HFF-Myc (cell line): ENCODE data around the gene IFI27L2.

Experiments used
- DNase-seq: peaks from one replicate; pipeline ENCODE4 v3.0.0-alpha.2; 2011; ENCODE audit warnings: low read depth; ENCODE audit errors: extremely low read depth
- H3K4me3 ChIP-seq: replicated peaks from 2 replicates; pipeline ENCODE4 v1.5.1; 2011; ENCODE audit warnings: low read depth, mild to moderate bottlenecking, control low read depth, low read length
- TF ChIP-seq, protein P1 (sequence below): IDR thresholded peaks from 2 replicates; pipeline ENCODE4 v1.5.1; 2012; ENCODE audit warnings: mild to moderate bottlenecking, low read depth, low read length, control low read depth; ENCODE audit errors: missing control alignments

Gene IFI27L2

DNA sequence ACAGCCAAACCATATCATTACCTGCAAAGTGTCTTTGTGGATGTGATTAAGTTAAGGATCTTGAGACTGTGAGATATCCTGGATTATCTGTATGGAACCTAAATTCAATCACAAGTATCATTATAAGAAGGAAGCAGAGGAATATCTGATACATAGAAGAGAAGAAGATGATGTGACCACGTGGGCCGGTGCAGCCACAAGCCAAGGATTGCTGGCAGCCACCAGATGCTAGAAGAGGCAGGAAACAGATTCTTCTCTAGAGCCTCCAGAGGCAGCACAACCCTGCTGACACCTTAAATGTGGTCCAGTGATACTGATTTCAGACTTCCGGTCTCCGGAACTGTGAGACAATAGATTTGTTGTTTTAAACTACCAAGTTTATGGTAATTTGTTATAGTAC is 6.1 kb upstream of the IFI27L2 start:
- no peak overlapping the region for H3K4me3 ChIP-seq
- TF ChIP-seq, protein P1, sequence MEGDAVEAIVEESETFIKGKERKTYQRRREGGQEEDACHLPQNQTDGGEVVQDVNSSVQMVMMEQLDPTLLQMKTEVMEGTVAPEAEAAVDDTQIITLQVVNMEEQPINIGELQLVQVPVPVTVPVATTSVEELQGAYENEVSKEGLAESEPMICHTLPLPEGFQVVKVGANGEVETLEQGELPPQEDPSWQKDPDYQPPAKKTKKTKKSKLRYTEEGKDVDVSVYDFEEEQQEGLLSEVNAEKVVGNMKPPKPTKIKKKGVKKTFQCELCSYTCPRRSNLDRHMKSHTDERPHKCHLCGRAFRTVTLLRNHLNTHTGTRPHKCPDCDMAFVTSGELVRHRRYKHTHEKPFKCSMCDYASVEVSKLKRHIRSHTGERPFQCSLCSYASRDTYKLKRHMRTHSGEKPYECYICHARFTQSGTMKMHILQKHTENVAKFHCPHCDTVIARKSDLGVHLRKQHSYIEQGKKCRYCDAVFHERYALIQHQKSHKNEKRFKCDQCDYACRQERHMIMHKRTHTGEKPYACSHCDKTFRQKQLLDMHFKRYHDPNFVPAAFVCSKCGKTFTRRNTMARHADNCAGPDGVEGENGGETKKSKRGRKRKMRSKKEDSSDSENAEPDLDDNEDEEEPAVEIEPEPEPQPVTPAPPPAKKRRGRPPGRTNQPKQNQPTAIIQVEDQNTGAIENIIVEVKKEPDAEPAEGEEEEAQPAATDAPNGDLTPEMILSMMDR: no peak
- DNase-seq: no peak

DNA sequence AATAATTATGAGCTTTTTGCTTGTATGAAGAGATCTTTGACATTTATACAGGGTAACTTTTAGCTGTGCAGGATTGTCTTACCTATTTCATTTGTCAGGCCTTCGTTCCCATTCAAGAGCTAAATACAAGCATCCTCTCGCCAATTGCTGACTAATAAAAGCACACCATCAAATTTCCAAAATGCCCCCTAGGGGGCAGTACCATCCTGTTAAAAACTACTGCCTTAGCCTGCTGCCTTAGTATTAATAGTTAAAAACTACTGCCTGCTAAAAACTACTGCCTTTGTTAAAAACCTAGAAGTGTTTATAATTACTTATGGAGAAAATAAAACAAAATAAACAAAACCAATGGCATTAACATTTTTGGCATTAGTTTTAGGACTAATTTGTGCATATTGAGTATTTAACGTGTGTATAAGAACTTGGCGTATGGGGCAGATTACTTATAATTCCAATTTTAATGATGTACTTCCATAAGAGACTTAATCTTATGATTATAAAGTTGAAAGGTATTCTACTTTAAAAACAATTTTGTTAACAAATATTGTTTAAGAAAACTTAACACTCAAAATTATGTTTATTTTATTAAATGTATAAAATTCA is 3.0 kb upstream of the IFI27L2 start:
- no peak overlapping the region for H3K4me3 ChIP-seq
- TF ChIP-seq, protein P1: peak; percentile 74
- no peak for DNase-seq

DNA sequence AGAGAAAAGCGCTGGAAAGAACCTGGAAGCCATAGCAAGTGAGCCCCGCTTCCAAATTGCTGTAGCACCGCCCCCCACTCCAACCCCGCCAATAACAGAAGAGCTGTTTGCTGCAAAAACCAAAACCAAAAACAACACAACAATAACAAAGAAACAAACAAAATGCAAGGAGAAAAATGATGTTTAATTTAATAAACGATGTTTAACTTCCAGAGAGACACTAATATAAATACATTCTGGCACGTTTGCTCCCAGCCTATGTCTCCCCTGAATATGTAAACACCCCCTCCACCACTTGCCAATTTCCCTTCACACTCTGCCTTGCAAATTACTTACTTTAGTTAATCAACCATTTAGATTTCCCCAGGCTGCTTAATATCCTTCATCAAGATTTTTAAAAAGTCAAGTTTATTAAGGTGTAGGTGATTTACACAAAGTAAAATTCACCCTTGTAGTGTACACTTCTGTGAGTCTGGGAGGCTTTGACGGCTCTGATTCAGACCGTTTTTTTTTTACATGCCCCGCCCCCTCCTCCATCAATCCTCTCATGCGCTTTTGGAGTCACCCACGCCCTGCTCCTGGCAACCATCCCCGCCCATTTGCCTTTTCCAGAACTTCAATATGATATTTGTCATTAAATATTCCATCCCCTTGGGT is 482 bp upstream of the IFI27L2 start:
- TF ChIP-seq, protein P1: no peak
- no peak for DNase-seq
- H3K4me3 ChIP-seq: peak overlapping the region; percentile 49

DNA sequence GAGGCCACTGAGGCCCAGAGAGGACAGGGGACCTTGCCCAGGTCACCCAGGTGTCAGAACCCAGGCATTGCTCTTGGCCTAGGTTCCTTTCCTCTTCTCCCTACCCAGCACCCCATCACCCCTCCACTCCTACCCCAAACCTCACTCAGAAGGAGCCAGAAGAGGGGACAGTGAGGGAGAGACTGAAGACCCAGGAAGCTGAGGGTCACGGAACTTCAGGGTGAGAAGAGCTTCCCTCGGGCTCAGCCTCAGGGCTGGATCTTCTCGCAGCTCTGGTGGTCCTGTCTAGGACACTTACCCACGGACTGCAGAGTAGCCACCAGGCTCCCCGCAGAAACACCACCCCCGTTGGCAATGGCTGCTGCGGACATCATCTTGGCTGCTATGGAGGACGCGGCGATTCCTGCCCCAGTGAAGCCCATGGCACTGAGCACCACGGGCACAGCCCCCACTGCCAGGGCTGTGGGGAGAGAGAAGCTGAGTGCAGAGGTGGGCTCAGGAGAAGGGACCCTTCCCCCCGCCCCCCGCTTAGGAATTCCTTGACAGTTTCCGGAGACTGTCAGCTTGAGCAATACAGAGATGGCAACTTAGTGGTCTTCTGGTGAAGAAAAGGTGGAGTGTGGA is 1.1 kb downstream of the IFI27L2 start:
- TF ChIP-seq, protein P1: no peak
- H3K4me3 ChIP-seq: peak overlapping the region; percentile 49
- no peak for DNase-seq

DNA sequence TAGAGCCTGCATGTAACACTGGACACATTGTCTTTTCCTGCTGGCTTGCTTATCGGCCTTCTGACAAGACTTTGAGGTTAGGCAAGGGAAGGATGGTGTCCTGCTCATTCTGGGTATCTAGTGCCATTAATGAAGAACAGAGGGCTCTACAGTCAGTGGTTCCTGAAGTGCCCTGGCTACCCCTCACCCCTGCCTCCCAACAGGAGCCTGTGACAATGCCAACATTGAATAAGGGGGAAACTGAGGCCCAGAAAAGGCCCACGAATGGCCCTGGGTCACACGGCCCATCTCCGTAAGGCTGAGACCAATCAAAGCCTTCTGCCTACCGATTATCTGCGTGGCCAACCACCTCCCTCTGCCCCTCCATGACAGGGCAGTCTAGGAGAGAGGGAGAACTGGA is 2.1 kb downstream of the IFI27L2 start:
- TF ChIP-seq, protein P1: no peak
- no peak overlapping the region for H3K4me3 ChIP-seq
- no peak for DNase-seq

DNA sequence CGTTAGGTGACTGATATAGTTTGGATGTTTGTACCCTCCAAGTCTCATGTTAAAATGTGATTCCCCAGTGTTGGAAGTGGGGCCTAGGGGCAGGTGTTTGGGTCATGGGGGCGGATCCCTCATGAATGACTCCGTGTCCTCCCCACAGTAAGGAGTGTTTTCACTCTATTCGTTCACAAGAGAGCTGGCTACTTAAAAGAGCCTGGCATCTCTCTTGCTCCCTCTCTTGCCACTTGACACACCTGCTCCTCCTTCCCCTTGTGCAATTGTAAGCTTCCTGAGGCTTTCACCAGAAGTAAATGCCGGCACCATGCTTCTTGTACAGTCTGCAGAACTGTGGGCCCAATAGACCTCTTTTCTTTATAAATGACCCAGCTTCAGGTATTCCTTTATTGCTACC is 2.6 kb downstream of the IFI27L2 start:
- H3K4me3 ChIP-seq: no peak overlapping the region
- TF ChIP-seq, protein P1: no peak
- no peak for DNase-seq
